ENCODE results near the gene INAFM2. TPM values are rescaled to one million over a fixed set of nuclear protein-coding genes. Genes with fewer than 3 reads are reported as not detected.

The INAFM2 gene
- total RNA-seq, 6 donors from 2014 or later: 15.7 to 36.2 (median 25.6) TPM

GRCh38 chr15:40293006-40293405 lies 30.5 kb upstream of the INAFM2 start:
- Histone ChIP-seq H3K27me3 (no peaks in the 10 kb centered on the region), H3K4me3 (no peak overlapping the region), H3K36me3 (peaks cover 0 to 21% (median 7%) of the 10 kb centered on the region in 4 donors), H3K4me1 (peaks cover 2 to 15% (median 14%) of the 10 kb centered on the region in 4 donors), H3K9me3 (no peaks in the 10 kb centered on the region), H3K27ac (no peak overlapping the region)
- ATAC-seq (ENCODE audit: low FRiP score in 2 of 2) (no peak), DNase-seq (no peak)
- TF ChIP-seq EP300 (IDR thresholded peaks at IDR 0.05): no peak
- no peak for TF ChIP-seq CTCF (IDR thresholded peaks at IDR 0.05)
- TF ChIP-seq POLR2A (IDR thresholded peaks at IDR 0.05): no peak
- TF ChIP-seq POLR2AphosphoS5 (IDR thresholded peaks at IDR 0.05): no peak

DNA sequence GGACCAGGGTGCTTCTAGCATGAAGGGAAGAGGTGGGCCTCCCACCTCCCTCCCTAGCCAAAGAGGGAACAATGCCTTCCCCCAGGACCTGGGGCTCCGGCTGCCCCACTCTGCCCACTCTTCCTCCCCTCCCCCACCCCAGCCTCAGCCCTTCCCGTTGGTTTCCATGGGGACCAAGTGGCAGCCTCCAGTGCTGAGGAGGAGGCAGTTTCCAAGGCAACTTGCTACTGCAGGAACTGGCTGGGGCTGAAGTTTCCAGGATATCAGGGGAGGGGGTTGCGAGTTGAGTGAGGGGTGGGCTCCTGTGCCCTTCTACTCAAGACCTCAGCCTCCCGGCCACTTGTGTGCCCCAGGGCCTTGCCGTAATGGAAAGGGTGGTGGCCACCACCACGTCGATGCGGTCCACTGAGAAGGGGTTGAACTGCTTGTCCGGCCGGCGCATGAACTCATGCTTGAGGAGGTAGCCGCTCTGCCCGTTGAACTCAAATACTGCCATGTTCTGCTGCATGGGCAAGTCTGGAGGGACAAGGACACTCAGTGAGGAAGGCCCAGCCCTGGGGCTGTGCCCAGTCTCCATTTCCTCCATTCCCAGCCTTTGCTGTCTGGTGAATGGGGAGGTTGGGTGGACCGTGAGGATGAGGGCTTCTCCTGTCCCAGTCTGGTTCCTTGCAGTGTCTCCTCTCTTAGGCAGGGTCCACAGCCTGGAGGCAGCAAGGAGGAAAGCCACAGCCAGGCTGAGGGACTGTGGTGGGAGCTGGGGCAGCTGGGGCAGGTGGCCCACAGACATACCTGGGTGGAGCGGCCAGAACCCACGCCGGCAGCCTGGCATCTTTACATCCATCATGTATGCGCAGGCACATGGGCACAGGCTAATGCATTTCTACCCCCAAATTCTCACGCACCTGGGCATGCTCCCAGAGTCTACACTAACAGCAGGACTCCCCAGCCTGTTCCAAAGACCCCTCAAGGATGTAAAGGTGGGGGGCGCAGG lies 29.3 kb upstream of the INAFM2 start:
- DNase-seq: no peak
- Histone ChIP-seq H3K27me3 (no peaks in the 10 kb centered on the region), H3K27ac (no peak overlapping the region), H3K4me1 (peaks cover 2 to 15% (median 14%) of the 10 kb centered on the region in 4 donors), H3K4me3 (no peak overlapping the region), H3K36me3 (peaks cover 0 to 22% (median 6%) of the 10 kb centered on the region in 4 donors), H3K9me3 (no peaks in the 10 kb centered on the region)
- WGBS, 2 donors: 89 to 100% methylated on average over 2 to 20 of the region's 20 CpGs
- no peak for TF ChIP-seq POLR2A (IDR thresholded peaks at IDR 0.05)
- TF ChIP-seq EP300 (IDR thresholded peaks at IDR 0.05): no peak
- TF ChIP-seq POLR2AphosphoS5 (IDR thresholded peaks at IDR 0.05): no peak
- no peak for TF ChIP-seq CTCF (IDR thresholded peaks at IDR 0.05)
- ATAC-seq (ENCODE audit: low FRiP score in 2 of 2): no peak

DNA sequence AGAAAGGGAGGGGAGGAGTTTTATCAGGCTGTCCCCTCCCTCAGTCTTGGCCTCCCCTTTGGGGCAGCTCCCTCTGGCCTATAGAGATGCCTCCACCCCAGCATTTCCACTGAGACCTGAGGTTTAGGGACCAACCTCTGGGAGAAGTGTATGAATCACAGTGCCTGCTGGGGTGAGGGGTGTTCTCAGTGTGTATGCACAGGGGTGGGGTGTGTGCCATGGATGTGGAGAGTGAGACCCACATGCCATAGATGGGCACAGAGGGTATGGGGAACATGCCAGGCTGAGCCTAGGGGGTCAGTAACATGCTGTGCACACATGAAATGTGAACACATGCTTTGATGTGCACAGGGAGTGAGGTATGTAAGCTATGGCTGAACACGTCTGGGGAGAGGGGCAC lies 28.2 kb upstream of the INAFM2 start:
- Histone ChIP-seq H3K27me3 (no peaks in the 10 kb centered on the region), H3K27ac (no peak overlapping the region), H3K9me3 (no peaks in the 10 kb centered on the region), H3K36me3 (peaks cover 0 to 18% (median 5%) of the 10 kb centered on the region in 4 donors), H3K4me1 (peaks cover 2 to 15% (median 14%) of the 10 kb centered on the region in 4 donors), H3K4me3 (no peak overlapping the region)
- TF ChIP-seq CTCF (IDR thresholded peaks at IDR 0.05): no peak
- no peak for TF ChIP-seq POLR2A (IDR thresholded peaks at IDR 0.05)
- no peak for TF ChIP-seq POLR2AphosphoS5 (IDR thresholded peaks at IDR 0.05)
- no peak for TF ChIP-seq EP300 (IDR thresholded peaks at IDR 0.05)
- ATAC-seq (ENCODE audit: low FRiP score in 2 of 2): no peak
- 92 to 100% methylated on average over 1 of the region's 1 CpG for WGBS, 2 donors
- no peak for DNase-seq

DNA sequence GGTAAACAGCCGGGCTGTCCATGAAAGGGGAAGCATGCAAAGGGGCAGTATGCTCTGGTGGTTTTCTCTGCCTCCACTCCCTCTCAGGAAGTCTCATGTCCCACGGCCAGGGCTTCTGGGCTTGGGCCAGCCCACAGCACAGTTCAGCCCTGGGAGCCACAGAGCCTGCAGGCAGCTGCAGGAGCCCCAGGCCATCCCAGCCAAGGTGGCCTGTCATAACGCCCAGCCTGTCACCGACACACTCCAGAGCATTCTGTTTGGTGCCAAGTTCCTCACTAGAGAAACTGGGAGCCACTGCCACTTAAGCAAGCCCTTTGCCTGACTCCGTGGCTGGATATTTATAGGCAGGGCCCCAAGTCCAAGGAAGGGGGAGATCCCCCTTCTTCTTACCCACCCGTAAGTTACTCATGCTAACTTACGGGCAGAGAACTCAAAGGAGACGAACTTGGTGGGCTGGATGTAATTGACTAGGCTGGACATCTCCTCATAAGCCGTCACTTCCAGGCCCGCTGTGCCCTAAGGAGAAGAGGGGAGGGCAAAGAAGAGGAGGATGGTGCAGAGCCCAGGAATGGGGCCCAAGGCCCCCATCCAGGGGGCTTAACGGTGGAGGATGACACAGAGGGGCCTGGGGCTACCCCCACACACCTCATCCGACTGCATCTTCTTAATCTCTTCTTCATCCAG lies 27.5 kb upstream of the INAFM2 start:
- DNase-seq (no peak), ATAC-seq (ENCODE audit: low FRiP score in 2 of 2) (no peak)
- Histone ChIP-seq H3K27me3 (no peaks in the 10 kb centered on the region), H3K4me1 (peaks cover under 1 to 8% (median 7%) of the 10 kb centered on the region in 4 donors), H3K4me3 (no peak overlapping the region), H3K27ac (no peak overlapping the region), H3K36me3 (peaks cover 0 to 15% (median 5%) of the 10 kb centered on the region in 4 donors), H3K9me3 (no peaks in the 10 kb centered on the region)
- WGBS, 2 donors: 55 to 65% methylated on average over 9 to 12 of the region's 12 CpGs
- TF ChIP-seq POLR2AphosphoS5 (IDR thresholded peaks at IDR 0.05) (no peak), EP300 (IDR thresholded peaks at IDR 0.05) (no peak), POLR2A (IDR thresholded peaks at IDR 0.05) (no peak), CTCF (IDR thresholded peaks at IDR 0.05) (no peak)
